Neural crest cell (in vitro differentiated cells): Measurements from ENCODE around the gene INAVA. TPM values are rescaled to one million over a fixed set of nuclear protein-coding genes. Genes with fewer than 3 reads are reported as not detected.
"Not testable (repeated sequence)": the region's sequence is repeated elsewhere in the genome, so short reads cannot be mapped to it uniquely, and the experiment has no call there.

Experiments used
- DNase-seq: peaks from one replicate; pipeline ENCODE4 v3.0.0; 2021; ENCODE audit warnings: low read depth, mixed read lengths, low spot score
- H3K27ac Mint-ChIP-seq: one replicate; pipeline ENCODE4 v1.8.0; 2021; ENCODE audit warnings: mild to moderate bottlenecking, mixed read lengths; ENCODE audit not compliant: unreplicated experiment
- H3K27me3 Mint-ChIP-seq: 2 replicates; pipeline ENCODE4 v1.8.0; 2021; ENCODE audit warnings: low read depth, mild to moderate bottlenecking, mixed read lengths
- H3K36me3 Mint-ChIP-seq: 2 replicates; pipeline ENCODE4 v1.8.0; 2021; ENCODE audit warnings: low read depth, mild to moderate bottlenecking, mixed read lengths
- H3K4me1 Mint-ChIP-seq: 2 replicates; pipeline ENCODE4 v1.8.0; 2021; ENCODE audit warnings: mixed read lengths
- H3K4me3 Mint-ChIP-seq: one replicate; pipeline ENCODE4 v1.8.0; 2021; ENCODE audit warnings: mild to moderate bottlenecking, mixed read lengths
- H3K9me3 Mint-ChIP-seq: 2 replicates; pipeline ENCODE4 v1.8.0; 2021; ENCODE audit warnings: mixed read lengths
- CTCF ChIP-seq: fragments of 200-600 bp; sonication (generic); conservative IDR thresholded peaks from 2 replicates; pipeline ENCODE4 v1.5.0; 2021; ENCODE audit warnings: antibody characterized with exemption, mild to moderate bottlenecking
- total RNA-seq: library from RNA; stranded (reverse); gene quantifications from 2 replicates; pipeline ENCODE4 v1.2.1, GENCODE V29; 2021

INAVA gene
- total RNA-seq, 1 donor from 2014 or later: 51.8 TPM

GRCh38 chr1:200931776-200932175, 37.1 kb downstream of the INAVA start:
- Mint-ChIP-seq H3K27me3 (no peaks in the 10 kb centered on the region), H3K36me3 (no peaks in the 10 kb centered on the region)

GRCh38 chr1:200934676-200935245, 40.1 kb downstream of the INAVA start:
- Mint-ChIP-seq H3K36me3 (no peaks in the 10 kb centered on the region), H3K9me3 (no peaks in the 10 kb centered on the region), H3K27ac (no peak overlapping the region), H3K4me1 (no peaks in the 10 kb centered on the region), H3K27me3 (no peaks in the 10 kb centered on the region), H3K4me3 (no peak overlapping the region)
- no peak for TF ChIP-seq CTCF
- DNase-seq: no peak

More at GRCh38 chr1:200931776-200932175, 37.1 kb downstream of the INAVA start:
- no peaks in the 10 kb centered on the region for H3K9me3 Mint-ChIP-seq
- no peak for TF ChIP-seq CTCF
- no peak overlapping the region for H3K27ac Mint-ChIP-seq
- H3K4me3 Mint-ChIP-seq: no peak overlapping the region
- DNase-seq: no peak
- H3K4me1 Mint-ChIP-seq: no peaks in the 10 kb centered on the region

GRCh38 chr1:200935286-200935962, 40.7 kb downstream of the INAVA start:
- H3K4me3 Mint-ChIP-seq, H3K4me1 Mint-ChIP-seq, H3K36me3 Mint-ChIP-seq, H3K9me3 Mint-ChIP-seq, H3K27me3 Mint-ChIP-seq, DNase-seq, H3K27ac Mint-ChIP-seq: not testable (repeated sequence)

DNA sequence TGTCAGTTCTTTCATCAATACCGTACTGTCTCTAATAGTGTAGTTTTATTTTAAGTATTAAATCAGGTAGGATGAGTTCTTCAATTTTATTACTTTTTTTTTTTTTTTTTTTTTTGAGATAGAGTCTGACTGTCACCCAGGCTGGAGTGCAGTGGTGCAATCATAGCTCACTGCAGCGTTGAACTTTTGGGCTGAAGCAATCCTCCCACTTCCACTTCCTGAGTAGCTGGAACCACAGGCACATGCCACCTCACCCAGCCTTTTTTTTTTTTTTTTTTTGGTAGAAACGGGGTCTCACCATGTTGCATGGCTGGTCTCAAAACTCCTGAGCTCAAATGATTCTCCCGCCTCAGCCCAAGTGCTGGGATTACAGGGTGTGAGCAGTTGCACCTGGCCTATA, 44.3 kb downstream of the INAVA start:
- no peak overlapping the region for H3K27ac Mint-ChIP-seq
- no peak overlapping the region for H3K4me3 Mint-ChIP-seq
- no peaks in the 10 kb centered on the region for H3K4me1 Mint-ChIP-seq
- no peak for TF ChIP-seq CTCF
- H3K27me3 Mint-ChIP-seq: no peaks in the 10 kb centered on the region
- no peak for DNase-seq
- peaks cover 6% of the 10 kb centered on the region for H3K36me3 Mint-ChIP-seq
- peaks cover 13% of the 10 kb centered on the region for H3K9me3 Mint-ChIP-seq

DNA sequence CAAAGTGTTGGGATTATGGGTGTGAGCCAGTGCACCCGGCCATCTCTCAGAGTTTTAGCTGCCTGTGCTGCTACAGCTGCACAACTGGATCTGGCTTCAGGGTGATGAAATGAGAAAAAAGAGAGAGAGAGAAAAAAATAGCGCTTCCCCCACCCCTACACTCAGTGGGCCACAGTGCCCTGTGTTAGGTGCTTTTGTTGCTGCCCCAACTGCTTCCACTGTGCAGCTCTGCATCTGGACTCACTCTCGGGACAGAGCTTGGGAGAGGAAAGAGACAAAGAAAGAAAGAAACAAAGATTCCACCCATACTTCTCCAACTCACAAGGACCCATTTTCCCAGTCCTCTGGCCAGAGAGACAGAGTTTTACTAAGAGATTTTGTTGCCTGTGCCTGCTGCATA, 50.4 kb downstream of the INAVA start:
- TF ChIP-seq CTCF: no peak
- no peak overlapping the region for H3K27ac Mint-ChIP-seq

GRCh38 chr1:200947059-200947566, 52.4 kb downstream of the INAVA start:
- no peak for TF ChIP-seq CTCF
- Mint-ChIP-seq H3K4me3 (no peak overlapping the region), H3K36me3 (peaks cover 13% of the 10 kb centered on the region)

More for the DNA sequence above, 50.4 kb downstream of the INAVA start:
- DNase-seq: no peak
- H3K4me3 Mint-ChIP-seq: no peak overlapping the region
- no peaks in the 10 kb centered on the region for H3K27me3 Mint-ChIP-seq
- H3K36me3 Mint-ChIP-seq: peaks cover 16% of the 10 kb centered on the region
- peaks cover 9% of the 10 kb centered on the region for H3K4me1 Mint-ChIP-seq
- peaks cover 26% of the 10 kb centered on the region for H3K9me3 Mint-ChIP-seq

More at GRCh38 chr1:200947059-200947566, 52.4 kb downstream of the INAVA start:
- DNase-seq: no peak
- H3K9me3 Mint-ChIP-seq: peaks cover 20% of the 10 kb centered on the region
- no peak overlapping the region for H3K27ac Mint-ChIP-seq
- no peaks in the 10 kb centered on the region for H3K27me3 Mint-ChIP-seq
- peaks cover 9% of the 10 kb centered on the region for H3K4me1 Mint-ChIP-seq
